Measurements from ENCODE around the gene VPS13D.
"Not testable (repeated sequence)": the region's sequence is repeated elsewhere in the genome, so short reads cannot be mapped to it uniquely, and the experiment has no call there.

Gene VPS13D

DNA sequence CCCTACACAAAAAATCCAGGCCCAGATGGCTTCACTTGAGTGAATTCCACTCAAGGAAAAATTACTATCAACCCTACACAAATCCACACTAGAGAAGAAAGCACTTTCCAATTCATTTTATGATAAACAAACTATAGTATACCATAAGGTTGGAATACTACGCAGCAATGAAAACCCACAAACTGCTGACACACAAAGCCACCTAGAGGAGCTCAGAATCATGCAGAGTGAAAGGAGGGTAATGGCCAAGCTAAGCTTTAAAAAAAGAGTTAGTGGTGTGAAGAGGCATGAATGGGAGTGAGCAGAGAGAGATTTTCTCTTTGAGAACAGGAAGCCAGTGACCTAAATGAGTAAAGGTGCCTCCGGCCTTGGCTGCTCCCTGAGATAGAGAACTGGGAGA is 294.4 kb downstream of the VPS13D start:
- DNase-seq, result no peak

GRCh38 chr1:12525311-12526181 is 295.7 kb downstream of the VPS13D start:
- no peak for DNase-seq

DNA sequence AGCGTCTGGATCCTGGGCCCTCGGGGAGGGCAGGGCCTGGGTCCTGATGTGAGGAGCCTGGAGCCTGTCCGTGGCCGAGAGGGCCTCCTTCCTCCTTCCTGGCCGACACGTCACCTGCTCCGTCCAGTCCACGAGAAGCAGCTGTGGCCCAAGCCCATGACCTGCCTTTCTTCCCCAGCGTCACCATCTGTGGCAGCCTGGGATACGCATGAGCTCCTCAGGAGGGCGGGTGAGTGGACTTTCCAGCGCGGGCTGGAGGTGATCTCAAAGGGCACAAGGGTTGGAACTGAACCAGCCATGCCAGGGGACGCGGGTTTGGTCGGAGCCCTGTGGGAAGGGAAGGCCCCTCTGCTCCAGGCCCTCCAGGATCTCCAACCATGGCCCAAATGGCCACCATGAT is 297.7 kb downstream of the VPS13D start:
- no peak for DNase-seq

DNA sequence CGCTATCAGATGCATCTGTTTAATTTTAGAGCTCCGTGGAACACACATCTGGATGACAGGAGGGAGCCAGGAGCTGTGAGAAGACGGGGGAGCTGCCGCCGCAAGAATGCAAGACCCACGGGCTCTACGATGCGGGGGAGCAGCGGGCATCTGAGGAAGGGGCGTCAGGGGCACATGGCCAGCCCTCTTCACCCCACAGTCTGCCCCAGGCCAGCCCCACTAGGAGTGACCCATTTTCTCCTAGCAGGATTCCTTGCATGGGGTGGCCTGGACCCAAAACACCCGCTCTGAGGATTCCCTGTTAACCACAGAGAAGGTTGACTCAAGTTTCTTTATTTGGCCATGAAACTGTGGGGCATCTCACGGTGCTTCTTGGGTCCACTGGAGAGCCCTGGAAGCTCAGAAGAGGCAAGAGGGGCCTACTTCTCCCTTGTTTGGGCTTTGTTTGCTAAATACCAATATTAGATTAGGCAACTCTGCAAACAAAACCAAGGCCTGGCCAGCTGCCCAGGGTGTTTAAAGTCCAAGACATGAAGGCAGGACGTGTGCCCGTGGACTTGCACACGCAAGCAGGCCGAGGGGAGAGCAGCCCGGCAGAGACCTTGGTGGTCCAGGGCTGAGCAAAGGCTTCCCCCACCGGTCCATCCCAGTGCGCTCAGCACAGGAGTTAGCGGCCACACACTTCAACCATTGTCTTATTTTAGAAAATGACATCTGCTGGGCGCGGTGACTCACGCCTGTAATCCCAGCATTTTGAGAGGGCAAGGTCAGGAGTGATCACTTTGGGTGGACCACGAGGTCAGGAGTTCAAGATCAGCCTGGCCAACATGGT is 298.4 kb downstream of the VPS13D start:
- DNase-seq, result no peak

DNA sequence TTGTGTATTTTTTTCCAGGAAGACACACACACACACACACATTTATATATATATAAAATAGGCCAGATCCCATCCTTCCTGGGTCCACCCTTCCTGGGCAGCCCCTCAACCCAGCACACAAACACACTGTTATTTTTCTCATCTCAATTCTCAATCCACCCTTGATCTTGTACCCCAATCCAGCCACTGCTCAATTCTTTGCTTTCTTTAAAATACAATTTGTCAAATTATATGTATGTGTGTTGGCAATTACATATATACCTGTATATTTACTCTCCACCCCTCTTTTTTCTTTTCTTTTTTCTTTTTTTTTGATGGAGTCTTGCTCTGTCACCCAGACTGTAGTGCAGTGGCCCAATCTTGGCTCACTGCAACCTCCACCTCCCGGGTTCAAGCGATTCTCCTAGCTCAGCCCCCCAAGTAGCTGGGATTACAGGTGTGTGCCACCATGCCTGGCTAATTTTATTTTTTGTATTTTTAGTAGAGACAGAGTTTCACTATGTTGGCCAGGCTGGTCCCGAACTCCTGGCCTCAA is 299.9 kb downstream of the VPS13D start:
- DNase-seq, result no peak

GRCh38 chr1:12530462-12531178 is 300.8 kb downstream of the VPS13D start:
- no peak for DNase-seq

GRCh38 chr1:12531179-12531499 is 301.3 kb downstream of the VPS13D start:
- DNase-seq, result no peak

GRCh38 chr1:12532405-12533315 is 302.8 kb downstream of the VPS13D start:
- DNase-seq, result no peak

DNA sequence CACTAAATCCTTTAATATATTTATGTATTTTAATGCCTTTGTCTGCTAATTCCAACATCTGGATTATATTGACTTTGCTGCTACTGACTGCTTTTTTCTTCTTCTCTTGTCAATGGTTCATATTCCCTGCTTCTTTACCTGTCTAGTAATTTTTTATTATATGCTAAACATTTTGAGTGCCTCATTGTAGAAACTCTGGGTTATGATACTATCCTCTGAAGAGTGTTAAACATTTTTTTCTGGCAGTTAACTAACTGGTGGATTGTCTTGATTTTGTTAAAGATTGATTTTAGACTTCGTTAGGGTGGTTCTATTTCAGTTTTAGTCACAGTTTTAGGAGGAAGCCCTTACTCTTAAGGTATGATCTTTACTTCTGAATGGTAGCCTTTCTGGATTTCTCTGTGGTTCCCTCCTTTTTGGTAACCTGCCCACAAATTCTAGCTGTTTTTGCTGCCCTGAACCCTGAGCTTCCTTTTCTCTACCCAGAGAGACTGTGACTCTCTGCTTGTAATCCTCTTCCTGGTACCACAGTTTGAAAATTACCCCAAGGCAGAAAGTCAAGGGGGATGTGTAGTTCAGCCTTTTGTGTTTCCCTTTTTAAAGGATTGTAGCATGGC is 306.3 kb downstream of the VPS13D start:
- no peak for DNase-seq

DNA sequence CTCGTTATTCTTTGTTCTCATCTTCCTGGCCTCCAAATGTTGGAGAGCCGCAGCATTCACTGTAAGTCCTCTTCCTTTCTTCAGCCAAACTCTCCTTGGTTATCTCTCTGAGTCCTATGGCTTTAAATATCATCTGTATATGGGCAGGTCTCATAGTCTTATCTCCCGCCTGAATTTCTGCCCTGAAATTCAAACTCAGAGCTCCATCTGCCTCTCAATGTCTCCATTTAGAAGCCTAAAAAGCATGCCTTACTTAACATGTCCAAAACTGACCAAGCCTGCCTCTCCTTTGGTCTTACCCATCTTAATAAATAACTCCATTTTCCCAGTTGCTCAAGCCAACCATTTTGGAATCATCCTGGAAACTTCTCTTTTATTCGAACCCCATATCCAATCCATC is 307.5 kb downstream of the VPS13D start:
- DNase-seq, result no peak

DNA sequence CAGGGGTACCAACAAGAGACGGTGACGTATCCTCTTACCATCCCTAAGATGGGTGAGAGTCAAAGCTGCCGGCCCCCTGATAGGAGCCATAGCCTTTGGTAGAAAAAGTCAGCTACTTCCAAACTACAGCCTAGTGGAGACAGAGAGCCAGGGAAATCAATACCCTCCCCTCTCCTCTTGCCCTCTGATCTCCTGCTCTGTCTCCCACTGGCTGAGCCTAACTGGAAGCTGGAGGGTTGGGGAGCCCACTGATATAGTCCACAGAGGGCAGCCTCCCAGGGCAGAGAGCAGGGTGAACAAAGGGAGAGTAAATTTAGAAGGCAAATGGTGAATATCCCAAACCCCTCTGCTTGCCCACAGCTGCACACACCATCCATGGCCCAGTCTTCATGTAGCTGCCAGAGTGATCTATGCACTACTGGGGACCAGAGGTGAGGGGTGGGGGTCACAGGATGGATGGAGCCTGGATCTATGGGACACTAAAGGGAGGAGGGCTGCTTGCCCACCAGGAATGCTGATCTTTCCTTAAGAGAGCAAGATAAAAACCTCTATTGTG is 308.2 kb downstream of the VPS13D start:
- no peak for DNase-seq

GRCh38 chr1:12538536-12538935 is 308.7 kb downstream of the VPS13D start:
- not testable (repeated sequence) for DNase-seq

- no peak for DNase-seq
These were observed 309.5 kb downstream of the VPS13D start for GRCh38 chr1:12539320-12539704.

- DNase-seq, result no peak
These were observed 310.1 kb downstream of the VPS13D start for GRCh38 chr1:12539705-12540579.

DNA sequence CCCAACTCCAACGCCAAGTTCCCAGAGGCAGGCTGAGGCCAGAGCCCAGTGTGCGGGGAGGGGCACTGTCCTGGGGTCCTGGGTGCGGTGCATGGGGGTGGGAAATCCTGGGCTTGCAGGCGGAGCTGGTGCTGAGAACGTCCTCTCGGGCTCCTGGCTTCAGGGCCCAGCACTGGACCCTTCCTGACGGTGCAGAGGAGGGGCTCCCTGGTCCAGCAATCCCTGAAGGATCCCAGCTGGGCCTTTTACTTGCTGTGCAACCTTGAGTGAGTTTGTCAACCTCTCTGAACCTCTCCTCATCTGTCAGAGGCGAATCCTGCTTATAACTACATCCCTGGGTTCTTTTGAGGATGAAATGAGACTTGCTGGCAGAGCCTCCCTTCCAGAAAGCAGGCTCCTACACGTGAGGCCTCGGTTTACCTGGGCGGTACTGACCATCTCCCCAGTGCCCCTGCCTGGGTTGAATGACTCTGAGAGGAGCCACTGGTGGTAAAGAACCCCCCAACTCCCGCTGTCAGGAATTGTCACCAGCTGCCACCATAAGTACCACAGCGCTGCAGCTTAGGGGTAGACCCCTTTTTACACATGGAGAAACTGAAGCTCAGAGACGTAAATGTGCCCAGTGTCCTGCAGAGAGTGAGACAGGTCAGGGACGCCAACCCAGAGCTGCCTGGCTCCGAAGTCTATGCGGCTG is 310.9 kb downstream of the VPS13D start:
- DNase-seq, result no peak

GRCh38 chr1:12541274-12542137 is 311.7 kb downstream of the VPS13D start:
- no peak for DNase-seq

DNA sequence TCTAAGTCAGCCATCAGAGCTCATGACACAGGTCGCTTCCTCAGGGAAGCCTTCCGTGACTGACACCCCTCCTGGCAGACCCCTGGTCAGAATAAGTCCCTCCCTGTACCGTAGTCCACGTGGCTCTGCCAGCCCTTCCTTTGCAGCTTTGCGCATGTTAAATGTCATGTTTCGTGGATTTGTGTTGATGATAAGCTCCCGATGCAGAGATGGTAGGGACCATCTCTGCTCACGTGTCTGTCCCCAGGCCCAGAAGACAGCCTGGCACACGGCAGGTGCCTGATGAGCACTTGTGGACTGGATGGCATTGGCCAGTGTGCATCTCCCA is 312.3 kb downstream of the VPS13D start:
- DNase-seq, result no peak

Data from hematopoietic multipotent progenitor cell treated with erythropoietin and hydrocortisone succinate and interleukin-3 and kit ligand, for 6 days (in vitro differentiated cells).